HepG2 (cell line): ENCODE results near the gene FUT4. TPM values are rescaled to one million over a fixed set of nuclear protein-coding genes. Genes with fewer than 3 reads are reported as not detected.

Experiments
- KDM3A ChIP-seq: IDR thresholded peaks from 2 replicates; pipeline ENCODE4 v1.6.1; 2018; ENCODE audit warnings: low read depth, missing compliant biosample characterization
- NFAT5 ChIP-seq: sonication (generic); formaldehyde crosslinking; IDR thresholded peaks from 2 replicates; pipeline ENCODE4 v1.4.0; 2020; ENCODE audit warnings: missing genetic modification reagents
- NFE2L1 ChIP-seq: sonication (generic); formaldehyde crosslinking; IDR thresholded peaks from 2 replicates; pipeline ENCODE4 v1.4.0; 2020; ENCODE audit warnings: missing genetic modification reagents, mild to moderate bottlenecking, borderline replicate concordance
- NR2F1 ChIP-seq, 2 experiments: fragments of 450-650 bp in 1 of 2; formaldehyde crosslinking in 1 of 2; IDR thresholded peaks; 2 replicates each; pipeline versions ENCODE4 v1.5.0 to v1.6.1; 2016 to 2020; ENCODE audit warnings: mild to moderate bottlenecking in 1 of 2, missing compliant biosample characterization in 1 of 2, missing genetic modification reagents in 1 of 2, moderate library complexity in 1 of 2
- RBM22 ChIP-seq: fragments of 200-400 bp; formaldehyde crosslinking; optimal IDR thresholded peaks from 2 replicates; pipeline ENCODE3; 2017; ENCODE audit warnings: mild to moderate bottlenecking, low read length, moderate library complexity
- SMAD3 ChIP-seq: sonication (generic); formaldehyde crosslinking; IDR thresholded peaks from 2 replicates; pipeline ENCODE4 v1.4.0; 2020; ENCODE audit warnings: missing genetic modification reagents
- ZBTB39 ChIP-seq: sonication (generic); formaldehyde crosslinking; IDR thresholded peaks from 2 replicates; pipeline ENCODE4 v1.5.0; 2020; ENCODE audit warnings: missing genetic modification reagents
- ZBTB44 ChIP-seq: sonication (generic); formaldehyde crosslinking; IDR thresholded peaks from 2 replicates; pipeline ENCODE4 v1.4.0; 2020; ENCODE audit warnings: missing genetic modification reagents
- ZBTB8A ChIP-seq: sonication (generic); formaldehyde crosslinking; IDR thresholded peaks from 2 replicates; pipeline ENCODE4 v1.4.0; 2020; ENCODE audit warnings: mild to moderate bottlenecking, low read depth, missing genetic modification reagents, borderline replicate concordance
- ZNF207 ChIP-seq: fragments of 450-650 bp; IDR thresholded peaks from 2 replicates; pipeline ENCODE4 v1.6.1; 2016; ENCODE audit warnings: antibody characterized with exemption, borderline replicate concordance
- ZNF3 ChIP-seq: IDR thresholded peaks from 2 replicates; pipeline ENCODE4 v1.7.0; 2017; ENCODE audit warnings: inconsistent platforms
- ZNF446 ChIP-seq: sonication (generic); formaldehyde crosslinking; IDR thresholded peaks from 2 replicates; pipeline ENCODE4 v1.5.0; 2020; ENCODE audit warnings: mild to moderate bottlenecking, missing genetic modification reagents
- ZNF547 ChIP-seq: sonication (generic); formaldehyde crosslinking; IDR thresholded peaks from 2 replicates; pipeline ENCODE4 v1.5.1; 2020; ENCODE audit warnings: mild to moderate bottlenecking, missing genetic modification reagents
- ZNF639 ChIP-seq: conservative IDR thresholded peaks from 2 replicates; pipeline ENCODE4 v1.6.1; 2018; ENCODE audit warnings: missing genetic modification reagents
- ZNF713 ChIP-seq: sonication (generic); formaldehyde crosslinking; IDR thresholded peaks from 2 replicates; pipeline ENCODE4 v1.4.0; 2020; ENCODE audit warnings: mild to moderate bottlenecking, missing genetic modification reagents
- ZNF776 ChIP-seq: sonication (generic); formaldehyde crosslinking; IDR thresholded peaks from 2 replicates; pipeline ENCODE4 v1.4.0; 2020; ENCODE audit warnings: mild to moderate bottlenecking, missing genetic modification reagents
- ZNF788 ChIP-seq: sonication (generic); formaldehyde crosslinking; IDR thresholded peaks from 2 replicates; pipeline ENCODE4 v1.5.0; 2020; ENCODE audit warnings: mild to moderate bottlenecking, missing genetic modification reagents, borderline replicate concordance
- polyA plus RNA-seq, 8 experiments: library from polyadenylated mRNA; depleted of rRNA in 3 of 8; stranded (reverse) in 7 of 8; unstranded in 1 of 8; fragments of >200 nt; fragmentation: Illumina TruSeq in 4 of 8; extraction: Trizol in 4 of 8; gene quantifications; 2 replicates each; pipeline versions ENCODE4 v1.2.1 to v1.2.3, GENCODE V29; 2011 to 2016; ENCODE audit warnings: low read depth in 4 of 8, missing spikeins in 1 of 8, mixed read lengths in 1 of 8; ENCODE audit not compliant: insufficient read depth in 1 of 8
- total RNA-seq, 5 experiments: library from RNA; depleted of rRNA; stranded (reverse); fragments of >200 nt; fragmentation: Illumina TruSeq; extraction: Trizol; gene quantifications; 2 replicates each; pipeline ENCODE4 v1.2.3, GENCODE V29; 2016; ENCODE audit warnings: low read depth in 1 of 5
- TF ChIP-seq, protein P1 (sequence below): sonication (generic); formaldehyde crosslinking; IDR thresholded peaks from 2 replicates; pipeline ENCODE4 v1.4.0; 2020; ENCODE audit warnings: mild to moderate bottlenecking, low read depth, missing genetic modification reagents

Gene FUT4
- total and polyA plus RNA-seq, 2 of the 13 experiments (the other 11 are each of a cell fraction or from before 2014, with no cell fraction given): 0.28 to 0.60 TPM

DNA sequence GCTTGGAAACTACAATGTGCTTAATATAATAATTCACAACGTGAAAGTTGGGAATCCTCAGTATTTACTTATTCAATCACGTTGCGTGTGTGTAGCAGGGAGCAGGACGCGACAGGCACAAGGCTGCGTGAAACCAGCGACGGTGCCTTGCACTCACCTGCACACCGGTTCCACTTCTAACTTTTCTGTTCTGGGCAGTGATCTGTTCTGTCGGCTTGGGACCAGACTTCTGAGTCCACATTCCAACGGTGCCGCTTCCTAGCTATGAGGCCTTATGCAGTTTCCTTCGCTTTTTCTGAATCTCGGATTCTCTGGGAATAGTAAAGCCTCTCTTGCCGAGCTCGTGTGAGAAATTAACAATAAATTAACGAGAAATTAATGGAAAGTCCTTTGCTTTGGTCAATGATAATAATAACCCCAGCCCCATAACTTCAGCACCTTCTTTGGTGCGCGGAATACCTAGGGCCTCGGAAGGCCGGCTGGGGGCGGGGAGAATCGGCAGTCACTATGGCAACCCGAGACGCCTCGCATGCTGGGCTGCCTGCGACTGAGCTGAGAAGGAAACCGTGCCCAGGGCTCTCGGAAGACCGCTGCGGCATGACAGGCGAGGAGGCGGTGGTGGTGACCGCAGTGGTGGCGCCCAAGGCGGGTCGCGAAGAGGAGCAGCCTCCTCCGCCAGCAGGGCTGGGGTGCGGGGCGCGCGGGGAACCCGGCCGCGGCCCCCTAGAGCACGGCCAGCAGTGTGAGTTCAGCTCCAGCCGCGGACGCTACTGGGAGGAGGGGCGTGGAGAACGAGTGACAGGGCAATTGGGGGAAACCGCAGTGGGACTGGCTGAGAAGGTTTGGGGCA lies 31.6 kb upstream of the FUT4 start, which contains the start of gene C11orf97 (continued):
- TF ChIP-seq ZNF639 (CRISPR knock-in tag) (no peak), ZBTB44 (CRISPR knock-in tag) (no peak), ZNF3 (CRISPR knock-in tag) (no peak), KDM3A (CRISPR knock-in tag) (no peak), NFAT5 (CRISPR knock-in tag) (no peak), ZNF547 (CRISPR knock-in tag) (no peak), NR2F1 (CRISPR knock-in tag; IDR thresholded peaks at IDR 0.05) (no peak), ZNF776 (CRISPR knock-in tag) (peak; percentile 45; the same call in 1 of the 2 replicates), ZNF446 (0 out of 2 replicates have a peak, but pooled peaks have one; percentile 26), SMAD3 (CRISPR knock-in tag) (no peak), ZBTB8A (CRISPR knock-in tag) (no peak), ZBTB39 (CRISPR knock-in tag) (no peak), NFE2L1 (no peak), ZNF713 (CRISPR knock-in tag) (no peak), ZNF207 (no peak), ZNF788 (CRISPR knock-in tag) (no peak; the same call in 1 of the 2 replicates), RBM22 (no peak)
- TF ChIP-seq, protein P1, sequence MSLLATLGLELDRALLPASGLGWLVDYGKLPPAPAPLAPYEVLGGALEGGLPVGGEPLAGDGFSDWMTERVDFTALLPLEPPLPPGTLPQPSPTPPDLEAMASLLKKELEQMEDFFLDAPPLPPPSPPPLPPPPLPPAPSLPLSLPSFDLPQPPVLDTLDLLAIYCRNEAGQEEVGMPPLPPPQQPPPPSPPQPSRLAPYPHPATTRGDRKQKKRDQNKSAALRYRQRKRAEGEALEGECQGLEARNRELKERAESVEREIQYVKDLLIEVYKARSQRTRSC: no peak
